Right cardiac atrium (tissue), 5 donors: ENCODE data around the gene MAPKAPK2. TPM values are rescaled to one million over a fixed set of nuclear protein-coding genes. Genes with fewer than 3 reads are reported as not detected.

ENCODE experiments used
- ATAC-seq, 2 donors: fragments of 200-7000 bp; cut with Tn5 transposase; one replicate each; pipeline versions ENCODE4 v1.8.0 to v1.9.1; 2020; ENCODE audit warnings: moderate library complexity in 2 of 2, mild to moderate bottlenecking in 1 of 2
- DNase-seq, 3 donors: peaks; one replicate each; pipeline ENCODE4 v3.0.0-alpha.2; 2020
- H3K27ac ChIP-seq: one replicate; pipeline ENCODE4 v1.5.1; 2013; ENCODE audit warnings: mild to moderate bottlenecking, low read length, control low read depth, moderate library complexity
- H3K27me3 ChIP-seq: one replicate; pipeline ENCODE4 v1.6.1; 2013; ENCODE audit not compliant: control insufficient read depth, insufficient read depth
- H3K4me1 ChIP-seq: one replicate; pipeline ENCODE4 v1.6.1; 2013; ENCODE audit warnings: low read length; ENCODE audit not compliant: control insufficient read depth, insufficient read depth
- H3K4me3 ChIP-seq: one replicate; pipeline ENCODE4 v1.5.1; 2013; ENCODE audit warnings: low read length, control low read depth
- H3K9me3 ChIP-seq: one replicate; pipeline ENCODE4 v1.6.1; 2013; ENCODE audit warnings: low read length; ENCODE audit not compliant: control insufficient read depth
- WGBS: extraction: QIAGEN DNeasy Blood & Tissue Kit; methylation state at CpG from one replicate; pipeline ENCODE4 v1.1.7; 2013; 5-methylcytosine and 5-hydroxymethylcytosine counted together
- intact Hi-C, 4 donors: fragments of 100-400 bp; cut with DNase I; formaldehyde crosslinking; loops; one replicate each; pipeline versions ENCODE4 v1.11.0 to v1.14.0; 2022 to 2023
- polyA plus RNA-seq: library from polyadenylated mRNA; stranded (reverse); fragments of 200-250 nt; gene quantifications from one replicate; pipeline ENCODE4 v1.2.3, GENCODE V29; 2013
- total RNA-seq, 4 donors: library from RNA; stranded (reverse); fragmentation: NEBNext Ultra II Directional; extraction: Animal tissue kit (Norgen Biotek cat#: 25700); gene quantifications; one replicate each; pipeline ENCODE4 v1.2.1, GENCODE V29; 2021
- donor health status: healthy with polysubstance abuse.
- donor health status: DM: no; HTN: yes; CAD: no.
- donor health status: DM: no; HTN: no; CAD: no.
- donor health status: DM: no; HTN: yes; CAD: no; lungs with severe emphysema.
- donor health status: DM: yes; HTN: yes; CAD: no.

The MAPKAPK2 gene
- total and polyA plus RNA-seq, 5 donors, result 129 to 221 (median 212) TPM

GRCh38 chr1:206723462-206723804 lies 38.7 kb downstream of the MAPKAPK2 start:
- no peak for DNase-seq
- peak overlapping the region; percentile 96 for H3K27ac ChIP-seq
- intact Hi-C loops, result loop anchor here (5.0 to 10.0 kb wide), 3 partner anchors 36 to 191 kb away; no protein-coding TSS in a partner anchor
- no peaks in the 10 kb centered on the region for H3K27me3 ChIP-seq
- H3K4me3 ChIP-seq, result no peak overlapping the region
- WGBS, result 61% methylated on average over 4 of the region's 4 CpGs
- no peaks in the 10 kb centered on the region for H3K9me3 ChIP-seq
- H3K4me1 ChIP-seq, result peaks cover 34% of the 10 kb centered on the region
- ATAC-seq, result peak in 1 of 2 donors; percentile 1

- Histone ChIP-seq H3K4me1 (peaks cover 36% of the 10 kb centered on the region), H3K9me3 (no peaks in the 10 kb centered on the region), H3K4me3 (no peak overlapping the region), H3K27me3 (no peaks in the 10 kb centered on the region), H3K27ac (peak overlapping the region; percentile 96)
- intact Hi-C loops, result loop anchor here (5.0 to 10.0 kb wide), 3 partner anchors 37 to 191 kb away; no protein-coding TSS in a partner anchor
- DNase-seq (peak; percentile 65 to 74 (median 71)), ATAC-seq (peak; percentile 76 to 78)
- WGBS, result 38% methylated on average over 12 of the region's 12 CpGs
Measured at GRCh38 chr1:206723805-206724472, 39.2 kb downstream of the MAPKAPK2 start.

- H3K27me3 ChIP-seq, result no peaks in the 10 kb centered on the region
- DNase-seq, result peak in 1 of 3 donors; percentile 52
- peaks cover 35% of the 10 kb centered on the region for H3K4me1 ChIP-seq
- peak overlapping the region; percentile 48 for H3K27ac ChIP-seq
- ATAC-seq, result no peak
- H3K9me3 ChIP-seq, result no peaks in the 10 kb centered on the region
- 66% methylated on average over 9 of the region's 9 CpGs for WGBS
- H3K4me3 ChIP-seq, result no peak overlapping the region
- intact Hi-C loops, result loop anchor here (5.0 to 10.0 kb wide), 3 partner anchors 71 to 189 kb away; no protein-coding TSS in a partner anchor
Measured at GRCh38 chr1:206725109-206725963, 40.6 kb downstream of the MAPKAPK2 start.

- WGBS, result 53% methylated on average over 8 of the region's 8 CpGs
- Histone ChIP-seq H3K9me3 (no peaks in the 10 kb centered on the region), H3K4me3 (no peak overlapping the region), H3K27me3 (no peaks in the 10 kb centered on the region), H3K4me1 (peaks cover 29% of the 10 kb centered on the region), H3K27ac (peak overlapping the region; percentile 56)
- no peak for ATAC-seq
- intact Hi-C loops, result loop anchor here (5.0 to 10.0 kb wide), 3 partner anchors 73 to 187 kb away; no protein-coding TSS in a partner anchor
- DNase-seq, result no peak
Measured at GRCh38 chr1:206727981-206728696, 43.4 kb downstream of the MAPKAPK2 start.

- H3K27me3 ChIP-seq, result no peaks in the 10 kb centered on the region
- no peaks in the 10 kb centered on the region for H3K9me3 ChIP-seq
- 33% methylated on average over 9 of the region's 9 CpGs for WGBS
- DNase-seq (no peak), ATAC-seq (no peak)
- H3K4me3 ChIP-seq, result no peak overlapping the region
- H3K27ac ChIP-seq, result no peak overlapping the region
- intact Hi-C loops, result loop anchor here (5.0 to 10.0 kb wide), 3 partner anchors 74 to 186 kb away; no protein-coding TSS in a partner anchor
- peaks cover 25% of the 10 kb centered on the region for H3K4me1 ChIP-seq
Measured at GRCh38 chr1:206728697-206728987, 43.9 kb downstream of the MAPKAPK2 start.

GRCh38 chr1:206729050-206729449 lies 44.3 kb downstream of the MAPKAPK2 start:
- H3K4me1 ChIP-seq, result peaks cover 21% of the 10 kb centered on the region
- H3K9me3 ChIP-seq, result no peaks in the 10 kb centered on the region
- H3K4me3 ChIP-seq, result no peak overlapping the region
- ATAC-seq (no peak), DNase-seq (no peak)
- H3K27me3 ChIP-seq, result no peaks in the 10 kb centered on the region
- H3K27ac ChIP-seq, result no peak overlapping the region
- intact Hi-C loops, result loop anchor here (5.0 to 10.0 kb wide), 3 partner anchors 74 to 186 kb away; no protein-coding TSS in a partner anchor
- 88% methylated on average over 6 of the region's 6 CpGs for WGBS

GRCh38 chr1:206729507-206729906 lies 44.8 kb downstream of the MAPKAPK2 start:
- Histone ChIP-seq H3K27me3 (no peaks in the 10 kb centered on the region), H3K27ac (no peak overlapping the region), H3K9me3 (no peaks in the 10 kb centered on the region), H3K4me1 (peaks cover 19% of the 10 kb centered on the region), H3K4me3 (no peak overlapping the region)
- intact Hi-C loops, result loop anchor here (5.0 to 10.0 kb wide), 3 partner anchors 75 to 185 kb away; no protein-coding TSS in a partner anchor
- 91% methylated on average over 3 of the region's 3 CpGs for WGBS
- no peak for ATAC-seq
- no peak for DNase-seq

- no peaks in the 10 kb centered on the region for H3K27me3 ChIP-seq
- 82% methylated on average over 11 of the region's 11 CpGs for WGBS
- peaks cover 19% of the 10 kb centered on the region for H3K4me1 ChIP-seq
- no peaks in the 10 kb centered on the region for H3K9me3 ChIP-seq
- no peak for DNase-seq
- no peak overlapping the region for H3K27ac ChIP-seq
- ATAC-seq, result no peak
- intact Hi-C loops, result loop anchor here in 2 of 4 donors (10.0 kb wide), 2 partner anchors 98 to 182 kb away; partner anchors contain the start of gene DYRK3 (in 1 of the 2)
- H3K4me3 ChIP-seq, result no peak overlapping the region
Measured at GRCh38 chr1:206732508-206732907, 47.8 kb downstream of the MAPKAPK2 start.

GRCh38 chr1:206732992-206733391 lies 48.3 kb downstream of the MAPKAPK2 start:
- Histone ChIP-seq H3K4me3 (no peak overlapping the region), H3K27me3 (no peaks in the 10 kb centered on the region), H3K9me3 (no peaks in the 10 kb centered on the region), H3K4me1 (peaks cover 22% of the 10 kb centered on the region), H3K27ac (no peak overlapping the region)
- no peak for ATAC-seq
- intact Hi-C loops, result loop anchor here in 2 of 4 donors (10.0 kb wide), 2 partner anchors 98 to 182 kb away; partner anchors contain the start of gene DYRK3 (in 1 of the 2)
- DNase-seq, result no peak
- WGBS, result 83% methylated on average over 11 of the region's 11 CpGs

GRCh38 chr1:206734499-206735142 lies 49.9 kb downstream of the MAPKAPK2 start:
- H3K9me3 ChIP-seq, result no peaks in the 10 kb centered on the region
- H3K4me3 ChIP-seq, result no peak overlapping the region
- peaks cover 25% of the 10 kb centered on the region for H3K4me1 ChIP-seq
- ATAC-seq (peak; percentile 30 to 31), DNase-seq (peak; percentile 41 to 82 (median 76))
- H3K27ac ChIP-seq, result peak overlapping the region; percentile 18
- WGBS, result 72% methylated on average over 9 of the region's 9 CpGs
- no peaks in the 10 kb centered on the region for H3K27me3 ChIP-seq
- intact Hi-C loops, result loop anchor here in 3 of 4 donors (5.0 to 10.0 kb wide), 3 partner anchors 68 to 180 kb away; partner anchors contain the start of gene DYRK3 (in 1 of the 3)
